ENCODE results near the gene FRY.
"Not testable (repeated sequence)": the region's sequence is repeated elsewhere in the genome, so short reads cannot be mapped to it uniquely, and the experiment has no call there.

Gene FRY

GRCh38 chr13:32031025-32031814 is at the start of gene FRY:
Gene FRY, plus strand, starts transcription at chr13:32031774. Its CDS starts 22 bp downstream, at chr13:32031796.
- DNase-seq = peak; percentile 33 to 38

GRCh38 chr13:31982124-31982523 is 49.5 kb upstream of the FRY start:
- no peak for DNase-seq

- DNase-seq = no peak
Measured at GRCh38 chr13:31982540-31982939, 49.0 kb upstream of the FRY start.

GRCh38 chr13:31983696-31984095 is 47.9 kb upstream of the FRY start:
- not testable (repeated sequence) for DNase-seq

GRCh38 chr13:31984388-31984787 is 47.2 kb upstream of the FRY start:
- not testable (repeated sequence) for DNase-seq

GRCh38 chr13:31986676-31987470 is 44.7 kb upstream of the FRY start:
- no peak for DNase-seq

GRCh38 chr13:31987535-31988170 is 43.9 kb upstream of the FRY start:
- DNase-seq = no peak

GRCh38 chr13:31994367-31994766 is 37.2 kb upstream of the FRY start:
- DNase-seq = not testable (repeated sequence)

- DNase-seq = no peak
Measured at GRCh38 chr13:31996601-31997000, 35.0 kb upstream of the FRY start.

GRCh38 chr13:31997641-31998040 is 33.9 kb upstream of the FRY start:
- DNase-seq = no peak

- DNase-seq = no peak
Measured at GRCh38 chr13:31998131-31998530, 33.4 kb upstream of the FRY start.

- DNase-seq = not testable (repeated sequence)
Measured at GRCh38 chr13:32000754-32001153, 30.8 kb upstream of the FRY start.

GRCh38 chr13:32001154-32001768 is 30.3 kb upstream of the FRY start:
- no peak for DNase-seq

- DNase-seq = no peak
Measured at GRCh38 chr13:32001769-32002168, 29.8 kb upstream of the FRY start.

GRCh38 chr13:32002873-32003272 is 28.7 kb upstream of the FRY start:
- no peak for DNase-seq

GRCh38 chr13:32007494-32007893 is 24.1 kb upstream of the FRY start:
- DNase-seq = no peak

- no peak for DNase-seq
Measured at GRCh38 chr13:32008518-32009175, 22.9 kb upstream of the FRY start.

GRCh38 chr13:32009362-32009761 is 22.2 kb upstream of the FRY start:
- DNase-seq = no peak

- no peak for DNase-seq
Measured at GRCh38 chr13:32010136-32010535, 21.4 kb upstream of the FRY start.

- DNase-seq = no peak
Measured at GRCh38 chr13:32011971-32012370, 19.6 kb upstream of the FRY start.

GRCh38 chr13:32013181-32013580 is 18.4 kb upstream of the FRY start:
- no peak for DNase-seq

- no peak for DNase-seq
Measured at GRCh38 chr13:32016119-32016518, 15.5 kb upstream of the FRY start.

- no peak for DNase-seq
Measured at GRCh38 chr13:32016631-32017030, 14.9 kb upstream of the FRY start.

All from NCI-H187 (cell line).